Effector memory CD8-positive, alpha-beta T cell (primary cell): ENCODE measurements around the gene TUBB1.
"Not testable (repeated sequence)": the region's sequence is repeated elsewhere in the genome, so short reads cannot be mapped to it uniquely, and the experiment has no call there.

Experiments
- ATAC-seq: fragments of 150-1000 bp; cut with Tn5 transposase; replicated peaks from 2 replicates; pipeline ENCODE4 v1.10.0; 2021; ENCODE audit warnings: mild to moderate bottlenecking, moderate library complexity
- DNase-seq, 3 experiments: peaks; one replicate each; pipeline ENCODE4 v3.0.0; 2021
- H3K27ac Mint-ChIP-seq, 2 donors: one replicate each; pipeline ENCODE4 v1.8.0; 2022; ENCODE audit warnings: mild to moderate bottlenecking in 2 of 2, mixed read lengths in 2 of 2, moderate library complexity in 2 of 2
- H3K27me3 Mint-ChIP-seq, 2 donors: one replicate each; pipeline ENCODE4 v1.8.0; 2022; ENCODE audit warnings: mixed read lengths in 2 of 2
- H3K36me3 Mint-ChIP-seq: one replicate; pipeline ENCODE4 v1.8.0; 2022; ENCODE audit warnings: mild to moderate bottlenecking, moderate library complexity, mixed read lengths; ENCODE audit not compliant: insufficient read depth
- H3K4me1 Mint-ChIP-seq, 2 donors: one replicate each; pipeline ENCODE4 v1.8.0; 2022; ENCODE audit warnings: low read depth in 2 of 2, mixed read lengths in 2 of 2
- H3K4me3 Mint-ChIP-seq, 2 donors: one replicate each; pipeline ENCODE4 v1.8.0; 2022; ENCODE audit warnings: mild to moderate bottlenecking in 2 of 2, mixed read lengths in 2 of 2, moderate library complexity in 2 of 2
- H3K9me3 Mint-ChIP-seq, 2 donors: one replicate each; pipeline ENCODE4 v1.8.0; 2022; ENCODE audit warnings: mixed read lengths in 2 of 2

The TUBB1 gene

DNA sequence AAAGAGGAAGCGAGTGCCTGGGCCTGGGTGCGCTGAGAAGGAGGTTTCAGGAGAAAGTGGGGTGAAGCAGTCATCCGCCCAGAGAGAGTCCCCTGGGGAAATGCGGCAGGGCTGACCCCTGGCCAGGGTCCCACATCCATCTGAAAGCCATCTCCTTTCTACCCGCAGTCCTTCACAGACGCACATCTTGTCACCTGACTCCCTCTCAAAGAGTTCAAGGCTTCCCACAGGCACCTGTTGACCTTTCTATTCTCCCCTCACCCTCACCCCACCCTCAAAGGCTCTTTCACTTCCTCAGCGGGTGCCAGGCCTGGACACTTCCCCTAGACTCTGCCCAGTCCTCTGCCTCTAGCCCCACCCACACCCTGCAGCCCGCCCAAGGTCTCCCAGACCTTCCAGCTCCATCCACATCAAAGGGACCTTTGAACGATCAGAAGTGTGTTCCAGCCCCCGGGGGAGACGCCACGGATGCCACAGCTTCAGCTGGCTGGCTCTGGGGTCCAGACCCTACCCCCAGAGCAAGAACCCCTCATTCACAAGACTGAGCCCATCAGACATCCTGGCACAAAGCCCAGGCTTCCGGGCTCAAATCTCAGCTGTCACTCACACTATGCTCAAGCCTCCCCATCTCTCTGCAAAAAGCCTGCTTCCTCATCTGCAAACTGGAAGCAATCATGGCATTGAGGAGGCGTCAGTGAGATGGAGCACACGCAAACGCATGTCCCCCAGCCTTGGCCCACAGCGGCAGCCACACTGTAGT lies 14.3 kb upstream of the TUBB1 start:
- peak overlapping the region; percentile 82 for H3K4me3 Mint-ChIP-seq
- no peaks in the 10 kb centered on the region for H3K9me3 Mint-ChIP-seq
- peaks cover 11% of the 10 kb centered on the region for H3K36me3 Mint-ChIP-seq
- ATAC-seq (peak; percentile 50), DNase-seq (peak in 2 of 3 experiments; percentile 21 to 36)
- H3K4me1 Mint-ChIP-seq: peaks cover 33 to 35% of the 10 kb centered on the region in 2 donors
- no peaks in the 10 kb centered on the region for H3K27me3 Mint-ChIP-seq
- H3K27ac Mint-ChIP-seq: peak overlapping the region; percentile 93 to 97

DNA sequence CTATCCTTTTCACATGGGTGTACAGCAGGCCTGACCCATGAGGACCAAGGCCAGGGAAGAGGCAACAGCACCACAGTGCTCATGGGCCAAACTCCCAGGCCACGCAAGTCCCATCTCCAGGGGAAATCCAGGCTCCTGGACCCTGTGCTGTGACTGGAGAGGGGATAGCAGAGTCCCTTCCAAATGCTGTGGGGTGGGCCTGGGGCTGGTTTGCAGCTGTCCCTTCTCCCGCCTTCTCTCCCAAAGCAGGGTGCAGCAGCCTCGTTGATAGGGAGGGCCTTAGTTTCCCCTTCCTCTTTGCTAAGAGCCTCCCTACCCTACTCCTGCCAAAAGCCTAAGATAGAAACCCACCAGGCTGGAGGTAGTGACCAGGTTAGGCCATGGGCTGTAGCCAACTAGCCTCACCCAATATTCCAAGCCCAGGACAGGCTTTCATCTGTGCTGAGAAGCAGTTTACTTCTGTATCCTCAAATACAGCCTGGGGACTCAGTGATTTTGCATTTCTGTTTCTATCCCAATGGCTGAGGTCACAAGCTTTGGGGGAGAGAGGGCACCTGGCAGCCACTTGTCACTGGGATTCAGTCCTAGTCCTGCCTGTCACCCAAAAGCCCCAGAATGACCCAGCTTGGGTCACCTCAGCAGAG lies 13.6 kb upstream of the TUBB1 start:
- no peaks in the 10 kb centered on the region for H3K9me3 Mint-ChIP-seq

DNA sequence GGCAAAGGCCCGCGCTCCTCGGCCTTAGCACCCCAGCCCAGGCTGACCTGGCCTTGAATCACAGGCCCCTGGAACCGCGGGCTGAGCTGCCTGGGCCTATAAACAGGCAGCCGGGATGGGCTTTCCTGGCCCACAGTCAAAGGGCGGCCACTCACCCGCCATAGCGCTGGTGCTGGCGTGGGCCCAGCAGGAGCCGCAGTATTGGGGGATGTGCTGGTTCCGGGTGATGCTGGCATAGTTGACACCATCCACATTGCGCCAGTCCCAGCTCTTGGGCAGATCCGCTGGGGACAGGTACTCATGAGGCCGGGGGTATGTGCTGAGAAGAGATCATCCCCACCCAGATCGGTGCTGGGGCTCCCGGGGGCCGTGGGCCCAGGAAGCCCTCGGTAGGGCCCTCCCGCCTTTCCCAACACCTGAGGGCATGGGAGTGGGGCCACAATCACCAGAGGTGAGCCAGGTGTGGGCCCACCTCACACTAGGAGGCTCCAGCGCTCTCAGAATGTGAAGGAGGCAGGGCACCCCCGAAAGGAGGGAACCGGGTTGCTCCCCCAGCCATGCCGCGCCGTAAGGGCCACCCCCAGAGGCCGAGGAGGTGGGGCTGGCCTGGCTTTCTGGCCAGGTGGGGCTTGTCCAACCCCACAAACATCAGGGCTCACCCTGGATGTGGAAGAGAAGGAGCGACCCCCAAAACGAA lies 12.9 kb upstream of the TUBB1 start:
- peaks cover 8% of the 10 kb centered on the region for H3K36me3 Mint-ChIP-seq
- ATAC-seq (no peak), DNase-seq (no peak)
- no peaks in the 10 kb centered on the region for H3K27me3 Mint-ChIP-seq
- peaks cover 35% of the 10 kb centered on the region in 2 donors for H3K4me1 Mint-ChIP-seq
- peak overlapping the region; percentile 82 for H3K4me3 Mint-ChIP-seq
- peak overlapping the region; percentile 86 to 97 for H3K27ac Mint-ChIP-seq
- no peaks in the 10 kb centered on the region for H3K9me3 Mint-ChIP-seq

More for the DNA sequence above, 13.6 kb upstream of the TUBB1 start:
- peaks cover 8% of the 10 kb centered on the region for H3K36me3 Mint-ChIP-seq
- DNase-seq (no peak), ATAC-seq (no peak)
- peak overlapping the region; percentile 93 to 97 for H3K27ac Mint-ChIP-seq
- H3K4me3 Mint-ChIP-seq: peak overlapping the region; percentile 82
- no peaks in the 10 kb centered on the region for H3K27me3 Mint-ChIP-seq
- H3K4me1 Mint-ChIP-seq: peaks cover 33 to 35% of the 10 kb centered on the region in 2 donors

DNA sequence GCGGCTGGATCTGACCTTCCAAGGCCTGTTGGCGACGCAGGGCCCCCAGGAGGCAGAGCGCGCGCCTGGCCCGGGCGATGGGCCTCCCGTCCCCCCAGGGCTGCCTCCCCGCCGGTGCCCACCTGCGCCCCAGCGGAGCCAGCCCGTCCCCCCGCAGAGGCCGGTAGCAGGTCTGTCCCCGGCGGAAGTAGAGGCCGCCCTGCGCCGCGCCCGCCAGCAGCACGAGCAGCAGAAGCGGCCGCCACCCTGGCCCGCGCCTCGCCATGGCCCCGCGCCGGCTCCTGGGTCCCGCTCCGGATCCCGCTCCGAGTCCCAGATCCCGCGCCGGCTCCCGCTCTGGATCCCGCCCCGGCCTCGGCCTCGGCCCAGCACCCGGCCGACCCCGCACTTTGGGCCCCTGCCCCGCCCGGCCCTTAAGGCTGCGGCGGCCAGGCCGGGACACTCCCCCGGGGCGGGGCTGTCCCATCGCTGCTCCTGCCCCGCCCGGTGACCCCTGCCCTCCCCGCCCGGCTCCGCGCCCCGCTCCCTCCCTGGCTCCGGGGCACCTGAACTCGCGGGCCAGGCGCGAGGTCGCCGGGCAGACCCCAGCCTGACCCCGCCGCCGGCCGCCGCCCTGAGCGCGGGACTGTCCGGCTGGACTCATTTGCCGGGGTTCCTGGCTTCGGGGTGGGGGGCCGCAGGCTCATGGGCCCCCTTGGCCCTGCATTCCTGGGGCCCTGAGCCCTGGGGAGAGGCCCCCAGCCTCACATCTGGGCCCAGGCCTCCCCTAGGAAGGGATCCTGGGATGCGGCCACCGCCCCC lies 12.2 kb upstream of the TUBB1 start, which contains the start of gene CTSZ:
Gene CTSZ (minus strand): TSS at position 391 of the 801 bp plus-strand sequence. CDS start 126 bp downstream, at position 265.
- Mint-ChIP-seq H3K4me3 (peak within 1 kb of the TSS; percentile 82 to 86), H3K4me1 (peaks cover 35 to 36% of the 10 kb centered on the region in 2 donors), H3K27ac (peak within 1 kb of the TSS; percentile 86 to 97), H3K36me3 (peaks cover 8% of the 10 kb centered on the region), H3K9me3 (no peaks in the 10 kb centered on the region), H3K27me3 (no peaks in the 10 kb centered on the region)
- ATAC-seq (peak; percentile 66), DNase-seq (peak in 2 of 3 experiments; percentile 24 to 26)

DNA sequence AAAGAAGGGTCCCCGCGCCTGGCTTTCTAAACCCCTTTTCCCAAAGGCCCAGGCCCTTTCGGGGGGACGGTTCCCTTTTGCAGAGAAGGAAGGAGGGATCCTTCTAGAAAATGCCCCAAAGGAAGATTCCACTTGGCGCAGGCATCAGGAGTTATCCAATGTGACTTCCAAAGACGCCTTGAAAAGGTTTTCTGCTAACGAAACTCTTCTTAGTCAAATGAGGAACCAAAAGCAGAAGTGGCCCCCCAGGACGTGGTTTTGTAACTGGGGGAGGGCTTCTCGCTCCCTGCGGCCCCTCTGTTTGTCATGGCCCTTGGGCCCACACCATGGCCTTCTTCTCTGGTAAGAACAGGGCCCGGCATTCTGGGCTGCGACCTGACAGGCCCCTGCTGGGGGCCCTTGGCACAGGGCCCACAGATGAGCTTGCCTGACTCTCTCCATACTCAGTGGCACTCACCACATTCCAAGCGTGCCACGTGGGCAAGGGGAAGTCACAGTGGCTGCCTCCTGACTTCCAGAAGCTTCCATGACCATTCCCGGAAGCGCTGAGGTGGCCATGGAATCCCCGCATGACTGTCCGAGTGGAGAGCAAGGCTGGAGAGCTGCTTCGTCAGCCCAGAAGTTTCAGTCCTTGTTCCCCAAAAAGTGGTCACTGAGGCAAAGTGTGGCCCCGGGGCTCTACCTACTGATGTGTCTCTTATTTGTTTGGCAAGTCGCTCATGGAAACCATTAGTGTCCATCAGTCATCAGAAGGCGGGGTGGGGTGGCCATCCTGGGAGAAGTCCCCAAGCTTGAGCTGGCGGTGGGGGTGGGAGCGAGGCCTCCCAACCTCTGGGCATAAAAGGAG lies 11.3 kb upstream of the TUBB1 start:
- H3K9me3 Mint-ChIP-seq: no peaks in the 10 kb centered on the region
- DNase-seq (no peak), ATAC-seq (no peak)
- peaks cover 4% of the 10 kb centered on the region for H3K36me3 Mint-ChIP-seq
- peaks cover 28 to 36% of the 10 kb centered on the region in 2 donors for H3K4me1 Mint-ChIP-seq
- peak overlapping the region in 1 of 2 donors; percentile 83 for H3K27ac Mint-ChIP-seq
- H3K4me3 Mint-ChIP-seq: peak overlapping the region; percentile 80 to 86
- H3K27me3 Mint-ChIP-seq: no peaks in the 10 kb centered on the region

DNA sequence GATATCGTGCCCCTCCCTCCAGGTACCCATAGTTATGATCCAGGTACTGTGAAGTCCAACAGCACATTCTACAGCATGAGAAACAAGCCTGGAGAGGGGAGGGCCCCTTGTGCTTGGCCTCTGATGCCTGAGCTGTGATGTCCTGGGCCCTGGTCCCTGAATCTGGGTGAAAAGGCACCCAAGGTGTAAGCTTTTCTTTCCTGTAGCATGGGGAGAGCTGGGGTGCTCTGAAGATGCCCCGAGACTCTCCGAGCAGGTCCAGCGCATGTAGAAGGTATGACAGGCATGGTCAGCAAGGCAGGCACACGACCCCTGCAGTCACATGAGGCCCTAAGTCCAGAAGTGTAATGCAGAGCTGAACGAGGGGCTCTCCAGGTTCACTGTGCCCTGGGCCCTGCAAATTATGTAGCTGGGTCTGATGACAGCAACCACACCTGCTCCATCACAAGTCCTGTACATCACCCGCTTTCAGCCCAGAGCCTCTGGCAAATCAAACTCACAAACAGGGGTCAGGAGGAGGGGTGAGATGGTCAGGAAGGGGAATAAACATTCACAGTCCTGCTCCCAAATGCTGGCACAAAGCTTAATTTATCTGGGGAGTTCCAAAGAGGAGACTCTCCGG lies 10.4 kb upstream of the TUBB1 start:
- ATAC-seq (no peak), DNase-seq (no peak)
- Mint-ChIP-seq H3K27me3 (no peaks in the 10 kb centered on the region), H3K4me1 (peaks cover 31 to 40% of the 10 kb centered on the region in 2 donors), H3K36me3 (peaks cover 4% of the 10 kb centered on the region), H3K9me3 (no peaks in the 10 kb centered on the region), H3K27ac (no peak overlapping the region), H3K4me3 (peak overlapping the region in 1 of 2 donors; percentile 86)

DNA sequence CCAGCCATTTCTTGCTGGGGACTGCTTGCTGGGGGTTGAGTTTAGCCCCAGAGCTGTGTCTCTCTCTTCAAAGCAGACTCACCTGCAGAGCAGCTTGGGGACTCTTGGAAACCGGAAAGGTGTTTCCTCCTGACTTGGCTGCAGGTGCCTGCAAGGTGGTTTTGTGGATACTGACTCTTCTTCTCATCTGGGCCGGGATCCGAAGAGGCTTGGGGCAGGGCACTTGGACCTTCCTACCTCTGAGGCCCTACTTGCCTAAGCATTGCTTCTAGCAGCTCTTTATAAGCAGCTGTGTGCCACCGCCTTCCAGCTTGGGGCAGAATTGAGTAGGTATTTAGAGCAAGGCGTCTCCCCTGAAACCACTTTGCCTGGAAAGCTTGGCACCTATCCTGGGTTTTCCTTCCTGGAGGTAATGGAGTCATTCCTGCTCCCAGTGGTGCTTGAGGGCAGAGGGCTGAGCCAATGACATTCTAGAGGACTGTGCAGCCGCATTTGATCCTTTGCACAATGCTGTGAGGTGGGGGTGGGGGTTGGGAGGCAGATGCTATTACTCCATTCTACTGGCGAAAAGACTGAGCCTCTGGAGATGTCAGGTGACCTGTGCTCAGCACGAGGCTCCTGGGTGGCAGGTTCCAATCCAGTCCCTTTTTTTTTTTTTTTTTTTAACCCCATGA lies 8.8 kb upstream of the TUBB1 start:
- Mint-ChIP-seq H3K36me3 (no peaks in the 10 kb centered on the region), H3K4me3 (no peak overlapping the region), H3K9me3 (no peaks in the 10 kb centered on the region), H3K4me1 (peaks cover 25 to 36% of the 10 kb centered on the region in 2 donors), H3K27me3 (no peaks in the 10 kb centered on the region), H3K27ac (peak overlapping the region in 1 of 2 donors; percentile 59)
- DNase-seq (no peak), ATAC-seq (no peak)

DNA sequence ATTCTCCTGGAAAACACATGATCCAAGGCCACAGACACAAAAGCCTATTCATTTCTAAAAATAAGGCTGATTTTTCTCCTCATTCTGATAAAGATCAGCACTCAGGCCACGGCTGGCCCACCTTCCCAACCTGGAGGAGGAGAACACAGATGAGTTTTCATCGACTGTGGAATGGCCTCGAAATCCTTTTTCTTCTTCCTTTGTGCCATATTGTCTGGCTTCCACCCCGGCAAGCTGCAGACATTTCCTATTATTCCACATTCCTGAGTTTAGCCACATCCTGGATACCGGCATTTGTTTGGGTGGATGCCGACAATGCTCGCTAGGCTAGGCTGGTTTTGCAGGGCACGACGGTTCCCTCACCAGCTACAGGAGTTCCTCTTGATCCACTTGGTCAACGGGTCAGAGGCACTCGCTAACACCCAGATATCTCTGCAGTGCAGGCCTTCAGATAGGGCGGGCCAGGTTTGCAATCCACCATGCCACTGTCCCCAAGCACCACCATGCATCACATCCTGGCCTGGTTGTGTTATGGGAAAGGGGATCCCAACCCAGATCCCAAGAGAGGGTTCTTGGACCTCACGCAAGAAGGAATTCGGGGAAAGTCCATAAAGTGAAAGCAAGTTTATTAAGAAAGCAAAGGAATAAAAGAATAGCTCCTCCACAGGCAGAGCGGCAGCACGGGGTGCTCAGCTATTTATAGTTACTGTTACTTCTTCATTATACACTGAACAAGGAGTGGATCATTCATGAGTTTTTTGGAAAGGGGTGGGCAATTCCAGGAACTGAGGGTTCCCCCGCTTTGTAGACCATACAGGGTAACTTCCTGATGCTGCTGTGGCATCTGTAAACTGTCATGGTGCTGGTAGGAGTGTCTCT lies 8.0 kb upstream of the TUBB1 start:
- no peaks in the 10 kb centered on the region for H3K27me3 Mint-ChIP-seq
- peaks cover 20 to 32% of the 10 kb centered on the region in 2 donors for H3K4me1 Mint-ChIP-seq
- no peak overlapping the region for H3K27ac Mint-ChIP-seq
- no peak overlapping the region for H3K4me3 Mint-ChIP-seq
- no peaks in the 10 kb centered on the region for H3K36me3 Mint-ChIP-seq
- H3K9me3 Mint-ChIP-seq: no peaks in the 10 kb centered on the region
- ATAC-seq (no peak), DNase-seq (no peak)

DNA sequence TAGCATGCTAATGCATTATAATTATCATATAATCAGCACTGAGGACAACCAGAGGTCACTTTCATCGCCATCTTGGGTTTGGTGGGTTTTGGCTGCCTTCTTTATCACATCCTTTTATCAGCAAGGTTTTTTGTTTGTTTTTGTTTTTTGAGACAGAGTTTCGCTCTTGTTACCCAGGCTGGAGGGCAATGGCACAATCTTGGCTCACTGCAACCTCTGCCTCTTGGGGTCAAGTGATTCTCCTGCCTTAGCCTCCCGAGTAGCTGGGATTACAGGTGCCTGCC lies 7.4 kb upstream of the TUBB1 start:
- H3K4me3 Mint-ChIP-seq, H3K27ac Mint-ChIP-seq, H3K36me3 Mint-ChIP-seq, DNase-seq, H3K27me3 Mint-ChIP-seq, ATAC-seq, H3K9me3 Mint-ChIP-seq: not testable (repeated sequence)
- peaks cover 26 to 35% of the 10 kb centered on the region in 2 donors for H3K4me1 Mint-ChIP-seq

DNA sequence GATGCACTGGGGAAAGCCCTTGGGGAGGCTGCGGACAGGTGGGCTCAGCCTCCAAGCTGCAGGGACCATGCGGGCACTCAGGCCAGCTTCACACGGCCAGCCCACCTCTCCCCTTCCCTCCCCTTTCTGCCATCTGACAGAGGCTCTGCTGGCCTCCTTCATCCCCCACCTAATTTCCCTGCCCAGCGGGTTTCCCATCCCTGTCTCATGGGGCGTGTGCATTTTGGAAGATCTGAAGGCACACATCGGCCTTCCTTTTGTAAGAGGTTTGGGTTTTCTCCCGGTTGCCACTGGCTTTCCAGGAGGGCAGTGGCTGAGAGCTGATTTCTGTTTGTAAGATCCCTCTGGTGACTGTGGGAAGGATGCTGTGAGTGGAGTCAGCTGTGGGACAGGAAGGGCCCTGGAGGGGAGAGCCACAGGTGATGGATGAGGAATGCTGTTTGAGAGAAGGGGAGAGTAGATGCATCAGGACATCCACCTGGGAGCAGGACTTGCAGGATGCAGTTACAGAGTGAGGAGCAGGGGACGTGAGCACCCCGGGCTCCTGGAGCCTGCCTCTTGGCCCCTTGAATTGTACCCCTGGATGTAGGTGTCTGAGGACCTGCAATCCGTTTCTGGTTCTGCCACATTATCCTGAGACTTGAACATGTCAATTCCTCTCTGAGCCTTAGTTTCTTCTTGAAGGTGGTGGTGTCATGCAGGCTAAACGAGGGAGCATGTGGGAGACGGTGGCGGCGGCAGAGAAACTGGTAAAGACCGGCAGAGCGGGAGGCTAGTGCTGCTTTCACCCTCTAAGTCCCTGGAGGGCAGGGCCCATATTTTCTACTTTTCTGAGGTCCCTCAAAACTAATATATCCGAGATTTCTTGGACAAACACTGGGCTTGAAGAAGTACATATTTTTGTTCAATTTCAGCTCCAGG lies 5.9 kb upstream of the TUBB1 start:
- Mint-ChIP-seq H3K27me3 (no peaks in the 10 kb centered on the region), H3K4me3 (peak overlapping the region; percentile 39 to 51), H3K27ac (peak overlapping the region; percentile 61 to 87), H3K36me3 (no peaks in the 10 kb centered on the region), H3K4me1 (peaks cover 30 to 42% of the 10 kb centered on the region in 2 donors), H3K9me3 (no peaks in the 10 kb centered on the region)
- ATAC-seq (no peak), DNase-seq (no peak)
